BLaER1 (cell line): ENCODE data around the gene JAKMIP1.

Experiments
- H3K27ac ChIP-seq: shearing (Covaris generic); formaldehyde crosslinking; 2 replicates; pipeline ENCODE4 v1.8.1; 2022
- H3K27me3 ChIP-seq: shearing (Covaris generic); formaldehyde crosslinking; 2 replicates; pipeline ENCODE4 v1.8.1; 2022
- H3K36me3 ChIP-seq: shearing (Covaris generic); formaldehyde crosslinking; 2 replicates; pipeline ENCODE4 v1.8.1; 2022
- H3K4me1 ChIP-seq: shearing (Covaris generic); formaldehyde crosslinking; 2 replicates; pipeline ENCODE4 v1.8.1; 2022
- H3K4me2 ChIP-seq: shearing (Covaris generic); formaldehyde crosslinking; 2 replicates; pipeline ENCODE4 v1.8.1; 2022
- H3K4me3 ChIP-seq: shearing (Covaris generic); formaldehyde crosslinking; 2 replicates; pipeline ENCODE4 v1.8.1; 2022
- H3K9ac ChIP-seq: shearing (Covaris generic); formaldehyde crosslinking; 2 replicates; pipeline ENCODE4 v1.8.1; 2022
- H3K9me3 ChIP-seq: shearing (Covaris generic); formaldehyde crosslinking; 2 replicates; pipeline ENCODE4 v1.8.1; 2022
- H4K20me1 ChIP-seq: shearing (Covaris generic); formaldehyde crosslinking; 2 replicates; pipeline ENCODE4 v1.8.1; 2022
- Cebpa-rat ChIP-seq: shearing (Covaris generic); IDR thresholded peaks from 2 replicates; pipeline ENCODE4 v1.8.1; 2022

The JAKMIP1 gene

GRCh38 chr4:5979981-5980380 is 220.4 kb downstream of the JAKMIP1 start:
- no peaks in the 10 kb centered on the region for H3K27me3 ChIP-seq
- H3K4me2 ChIP-seq: peak overlapping the region; percentile 38
- no peak overlapping the region for H3K4me3 ChIP-seq
- 0 out of 2 replicates have a peak overlapping the region, but pooled peaks have one; percentile 3 for H3K9ac ChIP-seq
- H3K4me1 ChIP-seq: peaks cover 53% of the 10 kb centered on the region
- TF ChIP-seq Cebpa-rat: no peak
- H3K27ac ChIP-seq: no peak overlapping the region
- peaks cover 17% of the 10 kb centered on the region; the same call in 1 of the 2 replicates for H3K9me3 ChIP-seq
- H3K36me3 ChIP-seq: no peaks in the 10 kb centered on the region
- no peaks in the 10 kb centered on the region for H4K20me1 ChIP-seq

DNA sequence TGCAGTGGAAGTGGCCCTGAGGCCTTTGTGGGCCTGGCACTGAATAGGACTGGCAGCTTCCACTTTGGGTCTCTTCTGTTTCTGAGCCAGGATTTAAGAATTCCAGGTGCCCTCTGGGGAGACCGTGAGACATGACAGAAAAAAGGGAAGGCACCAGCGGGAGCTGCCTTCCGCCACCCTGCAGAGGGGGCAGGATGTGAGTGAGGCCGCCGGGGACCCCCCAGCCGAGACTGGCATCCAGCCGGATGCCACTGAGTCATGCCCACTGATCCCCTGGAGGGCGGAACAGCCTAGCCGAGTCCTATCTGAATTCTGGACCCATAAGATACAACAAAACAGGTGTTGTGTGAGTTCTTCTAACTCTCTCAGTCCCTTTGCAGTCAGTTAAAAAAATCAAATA is 223.4 kb downstream of the JAKMIP1 start:
- no peaks in the 10 kb centered on the region for H4K20me1 ChIP-seq
- H3K4me2 ChIP-seq: peak overlapping the region; percentile 59
- H3K9me3 ChIP-seq: no peaks in the 10 kb centered on the region
- H3K27ac ChIP-seq: no peak overlapping the region
- H3K4me1 ChIP-seq: peaks cover 55% of the 10 kb centered on the region
- no peak for TF ChIP-seq Cebpa-rat
- no peak overlapping the region for H3K4me3 ChIP-seq
- H3K27me3 ChIP-seq: no peaks in the 10 kb centered on the region
- H3K9ac ChIP-seq: no peak overlapping the region
- H3K36me3 ChIP-seq: no peaks in the 10 kb centered on the region

- Histone ChIP-seq H4K20me1 (no peaks in the 10 kb centered on the region), H3K27ac (no peak overlapping the region), H3K4me2 (peak overlapping the region; percentile 59), H3K4me1 (peaks cover 51% of the 10 kb centered on the region), H3K9me3 (no peaks in the 10 kb centered on the region), H3K9ac (no peak overlapping the region), H3K27me3 (no peaks in the 10 kb centered on the region), H3K4me3 (no peak overlapping the region), H3K36me3 (no peaks in the 10 kb centered on the region)
- TF ChIP-seq Cebpa-rat: no peak
Measured at GRCh38 chr4:5976431-5976830, 223.9 kb downstream of the JAKMIP1 start.
